ENCODE data around the gene TMEM205.
A peak's percentile ranks its signal among the peaks of the same experiment; 100 is the strongest.
"Not testable (repeated sequence)": the region's sequence is repeated elsewhere in the genome, so short reads cannot be mapped to it uniquely, and the experiment has no call there.

Gene TMEM205

DNA sequence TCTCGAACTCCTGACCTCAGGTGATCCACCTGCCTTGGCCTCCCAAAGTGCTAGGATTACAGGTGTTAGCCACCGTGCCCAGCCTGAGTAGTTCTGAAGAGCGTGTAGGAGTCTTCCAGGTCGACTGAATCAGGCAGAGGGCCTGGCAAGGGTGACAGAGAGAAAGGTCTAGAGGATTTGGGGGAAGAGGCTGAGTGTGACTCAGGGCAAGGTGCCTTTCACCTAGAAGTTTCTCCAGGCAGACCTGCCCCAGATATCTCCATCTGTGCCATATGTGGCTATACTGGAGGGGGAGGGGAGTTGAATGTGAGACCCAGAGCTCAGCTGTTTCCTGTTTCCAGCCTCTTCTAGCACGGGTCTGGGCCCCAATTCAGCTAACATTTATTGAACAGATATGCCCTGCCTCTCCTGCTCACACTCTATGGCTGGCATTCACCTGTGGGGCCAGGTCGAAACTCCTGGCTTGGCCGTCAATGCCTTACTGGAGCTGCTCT, 1.5 kb upstream of the TMEM205 start:
- no peaks in the 10 kb centered on the region for H3K27me3 ChIP-seq (replicated peaks; ENCODE audit: control insufficient read depth, insufficient read depth, low read length)
- H3K4me3 ChIP-seq (replicated peaks; ENCODE audit: low read depth, low read length) = no peak overlapping the region
- TF ChIP-seq, protein P1, sequence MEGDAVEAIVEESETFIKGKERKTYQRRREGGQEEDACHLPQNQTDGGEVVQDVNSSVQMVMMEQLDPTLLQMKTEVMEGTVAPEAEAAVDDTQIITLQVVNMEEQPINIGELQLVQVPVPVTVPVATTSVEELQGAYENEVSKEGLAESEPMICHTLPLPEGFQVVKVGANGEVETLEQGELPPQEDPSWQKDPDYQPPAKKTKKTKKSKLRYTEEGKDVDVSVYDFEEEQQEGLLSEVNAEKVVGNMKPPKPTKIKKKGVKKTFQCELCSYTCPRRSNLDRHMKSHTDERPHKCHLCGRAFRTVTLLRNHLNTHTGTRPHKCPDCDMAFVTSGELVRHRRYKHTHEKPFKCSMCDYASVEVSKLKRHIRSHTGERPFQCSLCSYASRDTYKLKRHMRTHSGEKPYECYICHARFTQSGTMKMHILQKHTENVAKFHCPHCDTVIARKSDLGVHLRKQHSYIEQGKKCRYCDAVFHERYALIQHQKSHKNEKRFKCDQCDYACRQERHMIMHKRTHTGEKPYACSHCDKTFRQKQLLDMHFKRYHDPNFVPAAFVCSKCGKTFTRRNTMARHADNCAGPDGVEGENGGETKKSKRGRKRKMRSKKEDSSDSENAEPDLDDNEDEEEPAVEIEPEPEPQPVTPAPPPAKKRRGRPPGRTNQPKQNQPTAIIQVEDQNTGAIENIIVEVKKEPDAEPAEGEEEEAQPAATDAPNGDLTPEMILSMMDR (IDR thresholded peaks at IDR 0.05; ENCODE audit: insufficient read depth, low read length, poor library complexity, severe bottlenecking) = no peak
- H3K36me3 ChIP-seq (ENCODE audit: control insufficient read depth, insufficient read depth, low read length) = peaks cover 1% of the 10 kb centered on the region; the same call in 1 of the 2 replicates
- no peak for DNase-seq (ENCODE audit: extremely low read depth, insufficient read length)

DNA sequence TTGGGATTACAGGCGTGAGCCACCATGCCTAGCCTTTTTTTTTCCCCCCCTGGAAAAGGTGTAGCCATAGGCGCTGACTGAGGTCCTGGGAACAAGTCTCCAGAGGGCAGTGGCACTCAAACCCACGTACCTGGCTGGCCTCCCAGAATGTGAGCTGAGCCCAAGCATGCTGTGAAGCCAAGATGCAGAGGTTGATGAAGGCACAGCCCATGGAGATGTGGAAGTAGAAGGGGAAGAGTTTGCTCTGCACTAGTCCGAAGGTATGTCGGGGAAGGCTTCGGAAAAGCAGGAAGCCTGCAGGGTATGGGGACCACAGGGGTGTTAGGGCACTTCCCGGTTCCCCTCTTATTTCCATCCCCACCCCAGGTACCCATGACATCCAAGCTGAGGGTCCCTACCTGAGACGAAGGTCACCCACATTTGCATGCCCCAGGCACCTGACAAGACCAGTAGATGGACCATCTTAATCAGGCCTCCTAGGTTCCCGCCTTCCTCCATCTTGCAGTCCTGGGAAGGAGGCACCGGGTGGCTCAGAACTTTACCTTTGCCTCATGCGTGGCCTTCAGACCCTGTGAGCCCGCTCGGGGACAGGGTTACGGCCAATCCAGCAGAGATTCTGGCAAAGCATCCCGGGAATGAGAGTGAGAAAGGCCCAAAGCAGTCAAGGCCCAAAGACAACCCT, 805 bp downstream of the TMEM205 start:
- H3K27me3 ChIP-seq (replicated peaks; ENCODE audit: control insufficient read depth, insufficient read depth, low read length) = no peaks in the 10 kb centered on the region
- peak overlapping the region; percentile 88 for H3K4me3 ChIP-seq (replicated peaks; ENCODE audit: low read depth, low read length)
- peaks cover 3% of the 10 kb centered on the region for H3K36me3 ChIP-seq (ENCODE audit: control insufficient read depth, insufficient read depth, low read length)
- DNase-seq (ENCODE audit: extremely low read depth, insufficient read length) = no peak
- TF ChIP-seq, protein P1 (IDR thresholded peaks at IDR 0.05; ENCODE audit: insufficient read depth, low read length, poor library complexity, severe bottlenecking) = no peak

DNA sequence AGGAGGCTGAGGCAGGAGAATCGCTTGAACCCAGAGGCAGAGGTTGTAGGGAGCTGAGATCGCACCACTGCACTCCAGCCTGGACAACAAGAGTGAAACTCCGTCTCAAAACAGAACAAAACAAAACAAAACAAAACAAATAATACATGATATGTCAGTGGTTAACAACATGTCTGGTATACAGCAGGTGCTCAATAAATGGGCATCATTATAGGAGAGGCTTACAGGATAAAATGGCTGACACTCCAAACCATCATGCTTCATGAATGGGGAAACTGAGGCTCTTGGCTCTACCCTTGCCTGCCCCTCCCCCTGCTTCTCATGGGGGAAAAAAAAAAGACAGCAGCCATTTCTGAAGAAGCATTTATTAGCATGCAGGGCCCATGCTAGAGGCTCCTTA, 3.6 kb downstream of the TMEM205 start:
- TF ChIP-seq, protein P1 (IDR thresholded peaks at IDR 0.05; ENCODE audit: insufficient read depth, low read length, poor library complexity, severe bottlenecking) = no peak

DNA sequence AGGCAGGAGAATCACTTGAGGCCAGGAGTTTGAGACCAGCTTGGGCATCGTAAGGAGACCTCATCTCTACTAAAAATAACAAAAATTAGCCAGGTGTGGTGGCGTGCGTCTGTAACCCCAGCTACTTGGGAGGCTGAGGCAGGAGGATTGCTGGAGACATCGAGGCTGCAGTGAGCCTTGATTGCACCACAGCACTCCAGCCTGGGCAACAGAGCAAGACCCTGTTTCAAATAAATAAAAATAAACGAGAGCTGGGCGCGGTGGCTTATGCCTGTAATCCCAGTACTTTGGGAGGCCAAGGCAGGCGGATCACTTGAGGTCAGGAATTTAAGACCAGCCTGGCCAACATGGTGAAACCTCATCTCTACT, 6.0 kb downstream of the TMEM205 start:
- DNase-seq (ENCODE audit: extremely low read depth, insufficient read length); H3K27me3 ChIP-seq (replicated peaks; ENCODE audit: control insufficient read depth, insufficient read depth, low read length); H3K36me3 ChIP-seq (ENCODE audit: control insufficient read depth, insufficient read depth, low read length): not testable (repeated sequence)
- H3K4me3 ChIP-seq (replicated peaks; ENCODE audit: low read depth, low read length) = peak overlapping the region; percentile 79

More for the DNA sequence above, 3.6 kb downstream of the TMEM205 start:
- no peak for DNase-seq (ENCODE audit: extremely low read depth, insufficient read length)
- H3K27me3 ChIP-seq (replicated peaks; ENCODE audit: control insufficient read depth, insufficient read depth, low read length) = no peaks in the 10 kb centered on the region
- no peak overlapping the region for H3K4me3 ChIP-seq (replicated peaks; ENCODE audit: low read depth, low read length)
- peaks cover 3% of the 10 kb centered on the region for H3K36me3 ChIP-seq (ENCODE audit: control insufficient read depth, insufficient read depth, low read length)

DNA sequence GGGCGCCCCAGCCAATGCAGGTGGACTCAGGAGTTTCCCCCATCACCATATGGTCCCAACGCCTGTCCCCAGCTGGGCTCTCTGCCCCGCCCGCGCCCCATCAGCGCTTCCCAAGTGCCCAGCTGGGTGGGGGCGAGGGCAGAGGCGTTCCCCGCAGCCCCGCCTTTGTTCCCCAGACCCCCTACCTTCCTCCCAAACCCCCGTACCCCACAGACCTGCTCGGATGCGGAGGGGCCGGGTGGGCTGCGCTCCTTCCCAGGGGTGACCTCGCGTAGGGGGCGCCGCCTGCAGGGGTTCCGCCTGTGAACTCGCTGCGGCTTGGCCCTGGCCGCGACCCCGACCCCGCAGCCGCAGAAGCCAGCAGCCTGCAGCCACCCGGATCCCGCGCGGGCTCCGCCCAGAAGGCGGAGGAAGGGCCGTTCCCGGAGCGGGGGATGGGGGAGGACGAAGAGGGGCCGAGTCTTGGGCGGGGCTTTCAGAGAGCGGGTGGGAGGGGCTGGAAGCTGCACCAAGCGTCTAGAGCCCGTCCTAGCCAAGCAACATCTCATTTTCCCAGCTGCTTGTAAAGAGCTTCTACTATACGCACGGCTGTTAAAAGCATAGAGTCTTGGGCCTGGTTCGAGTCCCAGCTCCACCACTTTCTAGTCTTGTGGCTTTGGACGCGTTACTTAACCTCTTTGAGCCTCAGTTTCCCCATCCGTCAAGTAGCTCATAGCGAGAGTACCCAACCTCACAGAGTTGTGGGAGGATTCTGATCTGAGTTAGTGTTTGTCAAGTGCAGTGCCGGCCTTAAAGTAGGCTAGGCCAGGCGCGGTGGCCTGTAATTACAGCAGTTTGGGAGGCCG, 6.6 kb downstream of the TMEM205 start, which contains the start of gene RAB3D:
Gene RAB3D, minus strand, starts transcription at position 404 of the 845 bp plus-strand sequence. CDS start 2,258 bp downstream, outside the sequence.
- peak; percentile 86 for DNase-seq (ENCODE audit: extremely low read depth, insufficient read length)
- TF ChIP-seq, protein P1 (IDR thresholded peaks at IDR 0.05; ENCODE audit: insufficient read depth, low read length, poor library complexity, severe bottlenecking) = no peak
- H3K36me3 ChIP-seq (ENCODE audit: control insufficient read depth, insufficient read depth, low read length) = peaks cover 8% of the 10 kb centered on the region
- peak within 1 kb of the TSS; percentile 79 for H3K4me3 ChIP-seq (replicated peaks; ENCODE audit: low read depth, low read length)
- H3K27me3 ChIP-seq (replicated peaks; ENCODE audit: control insufficient read depth, insufficient read depth, low read length) = no peaks in the 10 kb centered on the region

Data from GM06990 (cell line).